GM12878 (cell line): ENCODE results near the gene NBR1. TPM values are rescaled to one million over a fixed set of nuclear protein-coding genes. Genes with fewer than 3 reads are reported as not detected.

Source experiments
- ATAC-seq: fragments of 200-7000 bp; cut with Tn5 transposase; 3 replicates; pipeline ENCODE4 v1.9.1; 2020; ENCODE audit warnings: mild to moderate bottlenecking, moderate library complexity
- BruUV-seq: library from RNA; stranded (reverse); fragments of 400-500 nt; replicated peaks from 2 replicates; lab custom pipeline; 2021; lab: Mats Ljungman, UMichigan
- CTCF ChIA-PET: fragments of 300-600 bp; sonication (Branson Sonifier 250); formaldehyde crosslinking; extraction: SDS; loops from one replicate; lab custom pipeline; 2021; ENCODE audit warnings: inconsistent platforms; lab: Yijun Ruan, JAX
- POLR2A ChIA-PET: fragments of 350-600 bp; formaldehyde crosslinking; extraction: SDS; loops from one replicate; lab custom pipeline; 2021; ENCODE audit warnings: inconsistent platforms; lab: Charles Lee
- RAD21 ChIA-PET: fragments of 300-600 bp; sonication (Branson Sonifier 250); formaldehyde crosslinking; loops from one replicate; lab custom pipeline; 2023; ENCODE audit warnings: antibody characterized with exemption; ENCODE audit not compliant: unreplicated experiment; lab: Charles Lee
- SMC1A ChIA-PET: fragments of 300-600 bp; sonication (Branson Sonifier 250); formaldehyde crosslinking; loops from one replicate; lab custom pipeline; 2023; ENCODE audit not compliant: unreplicated experiment, uncharacterized antibody; lab: Charles Lee
- DNase-seq: peaks from one replicate; pipeline ENCODE4 v3.0.0-alpha.2; 2011; ENCODE audit warnings: low read depth, low spot score
- FAIRE-seq: peaks from 3 replicates; lab custom pipeline; 2011; peaks lifted over from hg19 to GRCh38; lab: Jason Lieb, UNC
- H2AFZ ChIP-seq: 2 replicates; pipeline ENCODE4 v1.6.0; 2011; ENCODE audit warnings: low read depth, low read length, control low read depth; ENCODE audit not compliant: control insufficient read depth
- H3K27ac ChIP-seq: 2 replicates; pipeline ENCODE4 v1.5.1; 2011; ENCODE audit warnings: control low read depth; ENCODE audit not compliant: control insufficient read depth, insufficient read depth
- H3K27me3 ChIP-seq, 2 experiments: replicated peaks in 1 of 2; 2 replicates each; pipeline versions ENCODE4 v1.6.0 to v1.6.1; 2011; ENCODE audit warnings: low read length in 1 of 2; ENCODE audit not compliant: control insufficient read depth in 2 of 2, insufficient read depth in 2 of 2
- H3K36me3 ChIP-seq, 2 experiments: 2 replicates each; pipeline ENCODE4 v1.5.1; 2011; ENCODE audit warnings: low read length in 1 of 2; ENCODE audit not compliant: control insufficient read depth in 2 of 2, insufficient read depth in 2 of 2
- H3K4me1 ChIP-seq: 2 replicates; pipeline ENCODE4 v1.6.1; 2011; ENCODE audit warnings: mild to moderate bottlenecking, low read length, moderate library complexity, mixed read lengths; ENCODE audit not compliant: control insufficient read depth, insufficient read depth
- H3K4me2 ChIP-seq: 2 replicates; pipeline ENCODE4 v1.6.0; 2011; ENCODE audit warnings: control low read depth; ENCODE audit not compliant: control insufficient read depth, insufficient read depth
- H3K4me3 ChIP-seq: fragments of 200-600 bp; sonication (generic); 2 replicates; pipeline ENCODE4 v1.5.1; 2016
- H3K79me2 ChIP-seq: 2 replicates; pipeline ENCODE4 v1.6.0; 2011; ENCODE audit warnings: low read length; ENCODE audit not compliant: control insufficient read depth, insufficient read depth
- H3K9ac ChIP-seq: 2 replicates; pipeline ENCODE4 v1.8.0; 2011; ENCODE audit warnings: low read length, control low read depth, mixed read lengths; ENCODE audit not compliant: control insufficient read depth, insufficient read depth
- H3K9me3 ChIP-seq: replicated peaks from 3 replicates; pipeline ENCODE4 v1.5.1; 2011; ENCODE audit warnings: mild to moderate bottlenecking, low read length; ENCODE audit not compliant: control insufficient read depth, insufficient read depth
- H4K20me1 ChIP-seq: 2 replicates; pipeline ENCODE4 v1.6.0; 2011; ENCODE audit not compliant: control insufficient read depth, insufficient read depth
- ASH2L ChIP-seq: fragments of 300-600, 200-600 bp; sonication (generic); IDR thresholded peaks from 2 replicates; pipeline ENCODE4 v1.6.1; 2017; ENCODE audit warnings: low read depth, mild to moderate bottlenecking, borderline replicate concordance
- ATF7 ChIP-seq: fragments of 450-650 bp; IDR thresholded peaks from 2 replicates; pipeline ENCODE4 v1.6.1; 2016; ENCODE audit warnings: low read depth, mild to moderate bottlenecking
- BHLHE40 ChIP-seq, 2 experiments: fragments of 450-650 bp in 1 of 2; IDR thresholded peaks; 2 replicates each; pipeline ENCODE4 v1.6.1; 2011 to 2017; ENCODE audit warnings: low read depth in 2 of 2, borderline replicate concordance in 1 of 2, improper control_type of control experiment in 1 of 2, low read length in 1 of 2, mild to moderate bottlenecking in 1 of 2
- FOXM1 ChIP-seq: IDR thresholded peaks from 2 replicates; pipeline ENCODE4 v1.6.1; 2012; ENCODE audit warnings: low read depth, mild to moderate bottlenecking, inconsistent platforms, low read length, moderate library complexity
- HDAC2 ChIP-seq: fragments of 200-600 bp; sonication (generic); IDR thresholded peaks from 2 replicates; pipeline ENCODE4 v1.6.1; 2017
- IKZF1 ChIP-seq: fragments of 450-650 bp; conservative IDR thresholded peaks from 2 replicates; pipeline ENCODE4 v1.6.1; 2017; ENCODE audit warnings: antibody characterized with exemption, mild to moderate bottlenecking
- IRF4 ChIP-seq: IDR thresholded peaks from 2 replicates; pipeline ENCODE4 v1.6.1; 2011; ENCODE audit warnings: low read depth, low read length
- JUNB ChIP-seq: IDR thresholded peaks from 2 replicates; pipeline ENCODE4 v1.6.1; 2016; ENCODE audit warnings: antibody characterized with exemption, mild to moderate bottlenecking
- JUND ChIP-seq: IDR thresholded peaks from 2 replicates; pipeline ENCODE4 v1.6.1; 2012; ENCODE audit warnings: low read depth, mild to moderate bottlenecking, low read length, improper control_type of control experiment, moderate library complexity
- MXI1 ChIP-seq: fragments of 150-350 bp; IDR thresholded peaks from 2 replicates; pipeline ENCODE4 v1.6.1; 2011; ENCODE audit warnings: low read depth, mild to moderate bottlenecking, inconsistent platforms, low read length, improper control_type of control experiment
- NBN ChIP-seq: fragments of 450-650 bp; IDR thresholded peaks from 2 replicates; pipeline ENCODE4 v1.6.1; 2016
- NFIC ChIP-seq: IDR thresholded peaks from 2 replicates; pipeline ENCODE4 v1.6.1; 2012; ENCODE audit warnings: low read depth, mild to moderate bottlenecking, inconsistent platforms, low read length, moderate library complexity
- NFYA ChIP-seq: IDR thresholded peaks from 2 replicates; pipeline ENCODE4 v1.6.1; 2011; ENCODE audit warnings: low read depth, mild to moderate bottlenecking, low read length, improper control_type of control experiment, borderline replicate concordance
- NFYB ChIP-seq: IDR thresholded peaks from 2 replicates; pipeline ENCODE4 v1.6.1; 2011; ENCODE audit warnings: low read depth, mild to moderate bottlenecking, low read length, improper control_type of control experiment, moderate library complexity; ENCODE audit not compliant: insufficient read depth
- SMARCA5 ChIP-seq: fragments of 450-650 bp; IDR thresholded peaks from 2 replicates; pipeline ENCODE4 v1.6.1; 2017; ENCODE audit warnings: mild to moderate bottlenecking
- ZNF207 ChIP-seq: fragments of 450-650 bp; IDR thresholded peaks from 2 replicates; pipeline ENCODE4 v1.6.1; 2014; ENCODE audit warnings: antibody characterized with exemption, mild to moderate bottlenecking, borderline replicate concordance
- ZZZ3 ChIP-seq: IDR thresholded peaks from 2 replicates; pipeline ENCODE4 v1.6.1; 2011; ENCODE audit warnings: low read depth; ENCODE audit not compliant: control insufficient read depth, insufficient read length
- WGBS: methylation state at CpG from one replicate; pipeline ENCODE4 v1.1.6; 2016; ENCODE audit warnings: low lambda C conversion rate; ENCODE audit not compliant: insufficient replicate concordance, insufficient coverage; ENCODE audit errors: missing lambda C conversion rate; 5-methylcytosine and 5-hydroxymethylcytosine counted together
- in situ Hi-C: fragments of 300-500 bp; cut with MboI; formaldehyde crosslinking; loops from 9 replicates; pipeline ENCODE4 v1.14.3; 2018; ENCODE audit warnings: mixed read lengths
- intact Hi-C: fragments of 100-400 bp; cut with micrococcal nuclease; formaldehyde crosslinking; loops from one replicate; pipeline ENCODE4 v1.14.2; 2022; ENCODE audit not compliant: unreplicated experiment
- polyA plus RNA-seq, 11 experiments: library from polyadenylated mRNA; depleted of rRNA in 4 of 11; unstranded in 6 of 11; stranded (reverse) in 5 of 11; fragments of >200 nt; fragmentation: Nextera tagmentation in 4 of 11; fragmentation: Illumina TruSeq in 1 of 11; extraction: Ambion mirVana in 4 of 11; extraction: Trizol in 1 of 11; gene quantifications; 1 replicate in 1 of 11; 2 replicates in 10 of 11; pipeline versions ENCODE4 v1.2.1 to v1.2.3, GENCODE V29; 2011 to 2016; ENCODE audit warnings: inconsistent platforms in 2 of 11, missing spikeins in 2 of 11, low read depth in 1 of 11
- total RNA-seq, 4 experiments: library from RNA; depleted of rRNA in 3 of 4; stranded (reverse); fragments of >200 nt in 3 of 4; fragmentation: Illumina TruSeq in 1 of 4; extraction: Trizol in 1 of 4; gene quantifications; 2 replicates each; pipeline versions ENCODE4 v1.2.1 to v1.2.3, GENCODE V29; 2013 to 2021

Gene NBR1
- total and polyA plus RNA-seq, 10 of the 15 experiments (the other 5 are each of a cell fraction or from before 2014, with no cell fraction given) = 3.5 to 55.2 (median 28.2) TPM

GRCh38 chr17:43219001-43219400 is 48.0 kb downstream of the NBR1 start:
- POLR2A ChIA-PET = interaction anchor here (0.6 kb wide), 2 partner anchors 23 to 152 kb away, joined by 5 to 6 read pairs; no protein-coding TSS in a partner anchor
- Histone ChIP-seq H3K9ac (no peak overlapping the region), H3K27me3 (no peaks in the 10 kb centered on the region), H3K4me1 (no peaks in the 10 kb centered on the region), H3K9me3 (no peaks in the 10 kb centered on the region), H3K79me2 (no peaks in the 10 kb centered on the region), H2AFZ (no peak overlapping the region), H4K20me1 (no peaks in the 10 kb centered on the region), H3K36me3 (peaks cover 2 to 14% of the 10 kb centered on the region in 2 experiments; a peak in 3 of 4 replicates), H3K27ac (no peak overlapping the region), H3K4me3 (no peak overlapping the region), H3K4me2 (no peak overlapping the region)
- RAD21 ChIA-PET = no interaction called here
- FAIRE-seq (no peak), ATAC-seq (no peak), DNase-seq (no peak)
- TF ChIP-seq JUNB (no peak), IKZF1 (no peak), NFYA (no peak), BHLHE40 (IDR thresholded peaks at IDR 0.05; ENCODE audit: borderline replicate concordance in 1 of 2, low read depth in 2 of 2, low read length in 1 of 2) (no peak), ZZZ3 (no peak), ASH2L (no peak), IRF4 (no peak), NBN (no peak), NFYB (no peak), SMARCA5 (no peak), MXI1 (no peak), JUND (no peak), HDAC2 (no peak), ZNF207 (no peak), NFIC (no peak), ATF7 (no peak), FOXM1 (no peak)
- SMC1A ChIA-PET = no interaction called here
- 100% methylated on average over 2 of the region's 2 CpGs for WGBS
- in situ Hi-C loops = loop anchor here (10.0 to 25.0 kb wide), 9 partner anchors 96 to 1643 kb away; partner anchors contain the start of genes DNAJC7, EIF1, HDAC5 and MEOX1
- BruUV-seq = TSS peak; percentile 38
- intact Hi-C loops = no loop called here
- CTCF ChIA-PET = interaction anchor here (0.6 kb wide), 1 partner anchor 113 kb away, joined by 3 read pairs; no protein-coding TSS in a partner anchor
